Hippocampal formation (tissue), 2 donors: ENCODE results near the gene ITPRIP.

Experiments used
- DNase-seq, 2 donors: peaks; one replicate each; lab custom pipeline; 2025; lab: John Stamatoyannopoulos, UW

ITPRIP gene

DNA sequence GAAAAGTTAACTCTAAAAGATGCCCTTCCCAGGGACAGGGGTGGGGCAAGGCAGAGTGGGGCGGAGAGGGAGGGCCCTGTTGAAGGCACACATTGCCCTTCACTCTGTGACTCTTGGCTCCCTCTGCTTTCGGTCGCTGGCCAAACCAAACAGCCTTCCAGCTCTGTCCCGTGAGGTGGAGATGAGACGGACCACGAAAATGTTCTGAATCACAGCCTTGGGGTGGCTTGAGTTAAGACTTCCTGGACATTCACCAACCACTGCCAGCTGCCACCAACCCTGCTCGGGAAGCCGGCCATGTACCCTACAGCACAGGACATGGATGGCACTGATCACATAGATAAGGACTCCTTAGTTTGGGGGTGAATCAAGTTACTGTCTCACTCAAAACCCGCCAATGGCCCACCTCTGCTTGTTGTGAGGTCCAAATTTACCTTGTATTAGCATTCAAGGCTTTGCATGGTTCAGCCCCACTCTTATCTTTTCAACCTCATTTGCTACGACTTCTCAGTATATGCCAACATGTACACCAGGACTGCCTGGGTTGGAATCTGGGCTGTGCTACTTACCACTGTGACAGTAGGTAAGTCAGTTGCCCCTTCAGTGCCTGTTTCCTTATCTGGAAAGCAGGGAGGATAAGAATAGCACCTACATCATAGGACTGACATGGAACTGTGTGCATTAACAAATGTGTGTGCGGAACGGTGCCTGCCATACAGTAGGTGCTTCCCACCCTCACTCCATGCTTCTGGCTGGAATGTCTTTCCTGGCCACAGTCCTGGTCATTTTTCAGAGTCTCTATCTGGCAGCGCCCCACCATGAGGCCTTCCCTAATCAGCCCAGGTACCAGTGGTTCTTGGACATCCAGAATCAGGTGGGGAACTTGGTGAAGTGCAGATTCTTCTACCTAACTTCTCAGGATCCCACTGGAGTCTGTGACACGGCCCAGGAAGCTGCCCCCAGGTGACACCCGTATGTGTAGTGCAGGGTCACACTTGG is 28.0 kb downstream of the ITPRIP start:
- DNase-seq, result no peak

GRCh38 chr10:104308439-104308903 is 29.8 kb downstream of the ITPRIP start:
- DNase-seq, result no peak

DNA sequence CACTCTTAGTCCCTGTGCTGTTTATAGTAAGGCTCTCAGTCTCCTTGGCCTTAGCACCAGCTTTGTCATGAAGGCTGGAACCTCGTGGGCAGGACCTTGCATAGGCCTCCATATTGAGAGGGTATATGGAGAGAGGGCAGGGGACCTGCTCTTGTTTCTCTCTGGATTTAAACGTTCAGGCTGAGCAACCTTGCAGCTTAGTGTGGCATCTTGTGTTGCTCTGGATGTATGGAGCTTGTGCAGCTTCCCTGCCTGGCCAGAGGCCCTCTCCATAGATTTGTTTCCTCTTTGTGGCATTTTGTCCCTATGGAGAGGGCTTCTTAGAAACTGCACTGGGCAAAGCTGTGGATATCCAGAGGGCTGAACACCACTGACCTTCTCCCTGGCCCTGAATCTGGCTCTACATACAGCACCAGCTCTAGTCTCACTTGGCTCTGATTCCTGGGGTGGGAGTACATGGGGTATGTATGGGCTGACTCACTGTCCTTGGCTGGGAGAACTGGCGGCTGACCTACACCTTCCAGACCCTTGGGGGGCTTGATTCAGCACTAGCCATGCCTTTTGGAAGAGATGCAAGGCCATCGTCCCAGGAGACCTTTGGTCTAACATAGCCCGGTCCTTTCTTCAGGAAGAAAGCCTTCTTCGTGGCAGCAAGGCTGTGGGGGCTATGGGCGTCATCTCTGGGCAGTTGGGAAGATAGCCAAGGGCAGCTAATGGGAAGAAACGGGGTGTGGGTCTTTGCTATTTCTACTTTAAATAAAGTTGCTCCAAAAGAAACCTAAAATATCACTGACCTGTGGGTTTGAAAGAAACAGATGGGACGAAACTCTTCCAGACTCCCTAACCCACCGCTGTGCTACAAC is 30.5 kb downstream of the ITPRIP start:
- no peak for DNase-seq

- no peak for DNase-seq
Measured at GRCh38 chr10:104306897-104307296, 31.4 kb downstream of the ITPRIP start.

- no peak for DNase-seq
Measured at GRCh38 chr10:104304927-104305326, 33.3 kb downstream of the ITPRIP start.

DNA sequence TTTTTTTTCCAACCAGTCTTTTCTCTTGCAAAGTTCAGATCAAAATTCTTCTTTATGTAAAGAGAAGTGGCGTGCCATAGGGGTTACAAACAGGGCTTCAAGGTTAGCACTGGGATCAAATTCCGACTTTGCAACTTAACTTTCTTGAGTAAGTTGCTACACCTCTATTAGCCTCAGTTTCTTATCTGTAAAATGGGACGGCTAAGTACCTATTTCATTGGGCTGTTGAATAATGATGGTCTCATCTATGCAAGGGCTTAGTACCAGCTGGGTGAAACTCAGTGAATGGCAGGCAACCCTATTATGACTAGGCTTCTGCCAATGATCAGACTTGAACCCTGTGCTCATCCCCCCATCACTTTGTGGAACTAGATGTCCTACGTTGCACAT is 33.9 kb downstream of the ITPRIP start:
- no peak for DNase-seq

GRCh38 chr10:104303594-104304355 is 34.5 kb downstream of the ITPRIP start:
- no peak for DNase-seq

DNA sequence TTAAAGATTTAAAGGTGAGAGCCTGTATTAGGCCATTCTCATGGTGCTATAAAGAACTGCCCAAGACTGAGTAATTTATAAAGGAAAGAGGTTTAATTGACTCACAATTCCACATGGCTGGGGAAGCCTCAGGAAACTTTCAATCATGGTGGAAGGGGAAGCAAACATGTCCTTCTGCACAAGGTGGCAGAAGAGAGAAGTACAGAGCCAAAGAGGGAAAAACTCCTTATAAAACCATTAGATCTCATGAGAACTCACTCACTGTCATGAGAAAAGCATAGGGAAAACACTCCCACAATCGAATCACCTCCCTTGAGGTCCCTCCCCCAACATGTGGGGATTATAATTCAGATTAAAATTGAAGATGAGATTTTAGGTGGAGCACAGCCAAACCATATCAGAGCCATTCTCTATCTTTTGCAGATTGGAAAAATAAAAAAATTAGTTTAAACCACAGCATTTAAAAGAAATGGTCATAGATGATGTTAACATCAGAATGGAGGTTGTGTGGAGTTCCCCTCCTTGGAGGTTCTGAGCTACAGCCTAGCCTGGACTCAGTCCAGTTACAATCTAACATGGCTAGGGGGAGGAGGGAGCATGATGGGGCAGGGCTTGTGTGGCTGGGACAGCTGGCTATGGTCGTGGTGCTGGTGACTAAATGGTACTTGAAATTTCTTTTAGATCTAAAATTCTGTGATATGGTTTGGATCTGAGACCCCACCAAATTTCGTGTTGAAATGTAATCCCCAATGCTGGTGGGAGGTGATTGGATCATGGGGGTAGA is 36.2 kb downstream of the ITPRIP start:
- DNase-seq, result no peak

GRCh38 chr10:104300736-104301292 is 37.5 kb downstream of the ITPRIP start:
- peak; percentile 25 to 60 for DNase-seq

- no peak for DNase-seq
Measured at GRCh38 chr10:104300002-104300735, 38.1 kb downstream of the ITPRIP start.

- DNase-seq, result no peak
Measured at GRCh38 chr10:104299031-104299904, 39.0 kb downstream of the ITPRIP start.

GRCh38 chr10:104297697-104298660 is 40.3 kb downstream of the ITPRIP start:
- DNase-seq, result no peak

DNA sequence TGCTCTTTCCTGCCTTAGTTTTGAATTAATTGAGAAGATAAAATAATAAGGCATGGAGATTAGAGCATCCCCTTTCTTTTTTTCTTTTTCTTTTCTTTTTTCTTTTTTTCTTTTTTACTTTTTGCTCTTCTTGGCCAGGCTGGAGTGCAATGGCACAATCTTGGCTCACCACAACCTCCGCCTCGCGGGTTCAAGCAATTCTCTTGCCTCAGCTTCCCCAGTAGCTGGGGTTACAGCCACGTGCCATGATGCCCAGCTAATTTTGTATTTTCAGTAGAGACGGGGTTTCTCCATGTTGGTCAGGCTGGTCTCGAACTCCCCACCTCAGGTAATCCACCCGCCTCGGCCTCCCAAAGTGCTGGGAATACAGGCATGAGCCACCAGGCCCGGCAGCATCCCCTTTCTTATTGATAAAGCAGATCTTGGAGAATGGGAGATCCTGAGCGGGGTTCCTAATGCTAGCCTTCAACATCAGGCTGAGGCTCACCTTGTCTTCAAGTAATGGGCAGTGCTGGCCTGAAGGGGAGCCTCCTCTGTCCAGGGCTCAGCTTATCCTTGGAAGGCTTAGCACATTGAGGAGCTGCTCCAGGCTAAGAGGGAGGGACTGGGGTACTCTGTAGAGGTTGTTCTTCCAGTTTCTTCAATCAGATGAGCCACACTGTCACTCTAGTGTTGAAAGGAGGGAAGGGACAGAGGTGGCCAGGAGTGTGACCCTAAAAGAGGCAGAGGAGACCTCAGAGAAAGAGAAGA is 41.4 kb downstream of the ITPRIP start:
- no peak for DNase-seq

GRCh38 chr10:104293781-104294321 is 44.4 kb downstream of the ITPRIP start:
- DNase-seq, result no peak

GRCh38 chr10:104293011-104293410 is 45.3 kb downstream of the ITPRIP start:
- no peak for DNase-seq

DNA sequence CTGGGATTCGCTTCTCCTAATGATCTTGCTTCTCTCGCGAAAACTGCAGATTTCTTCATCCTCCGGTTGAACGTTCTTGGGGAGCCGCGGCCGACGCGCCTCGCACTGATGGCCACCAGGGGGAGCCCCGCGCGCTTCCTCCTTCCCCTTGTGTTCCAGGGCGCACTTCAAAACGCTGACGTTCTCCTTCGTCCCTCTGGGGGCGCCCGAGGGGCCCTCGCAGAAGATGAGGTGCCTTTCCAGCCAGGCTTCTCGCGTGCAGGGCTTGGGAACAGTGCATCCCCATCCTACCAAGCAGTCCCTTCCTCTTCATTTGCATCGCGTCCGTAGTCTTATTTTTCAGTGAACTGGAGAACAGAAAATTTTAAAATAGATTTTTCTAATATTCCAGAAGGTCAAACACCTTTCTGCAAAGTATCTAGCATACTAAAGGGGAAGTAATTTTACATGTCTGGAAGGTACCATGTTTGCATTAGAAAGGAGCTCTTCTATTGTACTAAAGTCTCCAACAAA is 46.8 kb downstream of the ITPRIP start:
- DNase-seq, result peak; percentile 77 to 90
